ENCODE results near the gene TTC9B.

GRCh38 chr19:40220674-40221073, 2.5 kb upstream of the TTC9B start:
- TF ChIP-seq CTCF (IDR thresholded peaks at IDR 0.05) (no peak), EZH2 (IDR thresholded peaks at IDR 0.05; ENCODE audit: borderline replicate concordance, insufficient read depth, low read depth, low read length, poor library complexity, severe bottlenecking) (no peak)
